K562 (cell line): ENCODE results near the gene SYNGR3. TPM values are rescaled to one million over a fixed set of nuclear protein-coding genes. Genes with fewer than 3 reads are reported as not detected.
A peak's percentile ranks its signal among the peaks of the same experiment; 100 is the strongest.

Experiments used
- CBX2 ChIP-seq: fragments of 200-600 bp; sonication (generic); IDR thresholded peaks from one replicate; pipeline ENCODE4 v1.6.1; 2012; ENCODE audit warnings: mild to moderate bottlenecking, low read length, inconsistent platforms; ENCODE audit not compliant: insufficient read depth, poor library complexity, severe bottlenecking
- DEAF1 ChIP-seq: fragments of 450-650 bp; formaldehyde crosslinking; IDR thresholded peaks from 2 replicates; pipeline ENCODE4 v1.4.0; 2020; ENCODE audit warnings: mild to moderate bottlenecking, moderate library complexity
- EWSR1 ChIP-seq: fragments of 450-650 bp; IDR thresholded peaks from 2 replicates; pipeline ENCODE4 v1.6.1; 2018; ENCODE audit warnings: borderline replicate concordance, mild to moderate bottlenecking, low read depth, moderate library complexity; ENCODE audit not compliant: partially characterized antibody
- NFXL1 ChIP-seq: fragments of 450-650 bp; formaldehyde crosslinking; IDR thresholded peaks from 2 replicates; pipeline ENCODE4 v1.4.0; 2021; ENCODE audit warnings: mild to moderate bottlenecking
- POLR2AphosphoS5 ChIP-seq: IDR thresholded peaks from 2 replicates; pipeline ENCODE4 v1.6.1; 2011; ENCODE audit warnings: mild to moderate bottlenecking, low read depth, low read length, moderate library complexity; ENCODE audit not compliant: control insufficient read depth, insufficient read depth
- TBP ChIP-seq: optimal IDR thresholded peaks from 2 replicates; pipeline ENCODE3; 2011; ENCODE audit warnings: low read depth, low read length, improper control_type of control experiment
- TEAD4 ChIP-seq, 2 experiments: sonication (generic) in 1 of 2; formaldehyde crosslinking in 1 of 2; IDR thresholded peaks; 2 replicates each; pipeline versions ENCODE4 v1.6.1 to v1.8.0; 2012 to 2022; ENCODE audit warnings: borderline replicate concordance in 1 of 2, inconsistent platforms in 1 of 2, low read length in 1 of 2, mild to moderate bottlenecking in 1 of 2, missing genetic modification reagents in 1 of 2
- THRAP3 ChIP-seq: fragments of 450-650 bp; IDR thresholded peaks from 2 replicates; pipeline ENCODE4 v1.6.1; 2016; ENCODE audit warnings: mild to moderate bottlenecking, inconsistent platforms, borderline replicate concordance
- polyA plus RNA-seq, 8 experiments: library from polyadenylated mRNA; depleted of rRNA in 4 of 8; stranded (reverse) in 5 of 8; unstranded in 3 of 8; fragments of >200 nt; fragmentation: Nextera tagmentation in 2 of 8; fragmentation: Illumina TruSeq in 1 of 8; extraction: Ambion mirVana in 2 of 8; extraction: Trizol in 1 of 8; gene quantifications; 2 replicates each; pipeline versions ENCODE4 v1.2.1 to v1.2.3, GENCODE V29; 2011 to 2014; ENCODE audit warnings: inconsistent platforms in 1 of 8, missing spikeins in 1 of 8
- total RNA-seq, 7 experiments: library from RNA; depleted of rRNA in 6 of 7; stranded (reverse); fragments of >200 nt in 6 of 7; fragmentation: Illumina TruSeq in 2 of 7; extraction: Trizol in 2 of 7; gene quantifications; 2 replicates each; pipeline versions ENCODE4 v1.2.1 to v1.2.3, GENCODE V29; 2011 to 2021; ENCODE audit warnings: low replicate concordance in 1 of 7
- TF ChIP-seq, protein P1 (sequence below): sonication (generic); formaldehyde crosslinking; IDR thresholded peaks from 2 replicates; pipeline ENCODE4 v1.9.0; 2022; ENCODE audit warnings: mild to moderate bottlenecking, missing genetic modification reagents

The SYNGR3 gene
- total and polyA plus RNA-seq, 9 of the 15 experiments (the other 6 are each of a cell fraction or from before 2014, with no cell fraction given) = 3.7 to 69.2 (median 36.3) TPM

GRCh38 chr16:1960665-1961630 is 28.8 kb upstream of the SYNGR3 start (continued):
- TF ChIP-seq DEAF1 (CRISPR knock-in tag) (no peak), EWSR1 (peak; percentile 93), CBX2 (no peak), TEAD4 (IDR thresholded peaks at IDR 0.05; ENCODE audit: low read length) (peak; percentile 26), TEAD4 (CRISPR knock-in tag; IDR thresholded peaks at IDR 0.05; ENCODE audit: borderline replicate concordance) (no peak), POLR2AphosphoS5 (peak; percentile 88), THRAP3 (peak; percentile 90), NFXL1 (peak; percentile 71; the same call in 1 of the 2 replicates), TBP (no peak)
- TF ChIP-seq, protein P1, sequence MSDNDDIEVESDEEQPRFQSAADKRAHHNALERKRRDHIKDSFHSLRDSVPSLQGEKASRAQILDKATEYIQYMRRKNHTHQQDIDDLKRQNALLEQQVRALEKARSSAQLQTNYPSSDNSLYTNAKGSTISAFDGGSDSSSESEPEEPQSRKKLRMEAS (CRISPR knock-in tag) = peak; percentile 61; the same call in 1 of the 2 replicates
